Measurements from ENCODE around the gene CARD16. TPM values are rescaled to one million over a fixed set of nuclear protein-coding genes. Genes with fewer than 3 reads are reported as not detected.

Gene CARD16
- total RNA-seq, 1 donor from 2014 or later, result 26.8 TPM

- no peaks in the 10 kb centered on the region for H3K9me3 ChIP-seq
- H3K4me1 ChIP-seq, result peaks cover 18% of the 10 kb centered on the region
- H3K27me3 ChIP-seq, result no peaks in the 10 kb centered on the region
- no peak overlapping the region for H3K27ac ChIP-seq
- intact Hi-C loops (cut with DNase I), result no loop called here
- no peak for TF ChIP-seq POLR2AphosphoS5 (IDR thresholded peaks at IDR 0.05; ENCODE audit: insufficient read depth in 1 of 2, low read depth in 1 of 2)
- H3K36me3 ChIP-seq, result peaks cover 0 to 21% of the 10 kb centered on the region in 2 donors
- H3K4me3 ChIP-seq, result no peak overlapping the region
- DNase-seq (ENCODE audit: extremely low spot score in 2 of 2), result no peak
Observed at GRCh38 chr11:105032495-105032894, 12.6 kb downstream of the CARD16 start.

- H3K27me3 ChIP-seq, result no peaks in the 10 kb centered on the region
- DNase-seq (ENCODE audit: extremely low spot score in 2 of 2), result no peak
- no peak for TF ChIP-seq POLR2AphosphoS5 (IDR thresholded peaks at IDR 0.05; ENCODE audit: insufficient read depth in 1 of 2, low read depth in 1 of 2)
- TF ChIP-seq CTCF (IDR thresholded peaks at IDR 0.05), result no peak
- TF ChIP-seq POLR2A (IDR thresholded peaks at IDR 0.05), result no peak
- H3K4me3 ChIP-seq, result no peak overlapping the region
- no peak overlapping the region for H3K27ac ChIP-seq
- intact Hi-C loops (cut with DNase I), result no loop called here
- peaks cover 0 to 21% of the 10 kb centered on the region in 2 donors for H3K36me3 ChIP-seq
- no peaks in the 10 kb centered on the region for H3K4me1 ChIP-seq
- H3K9me3 ChIP-seq, result no peaks in the 10 kb centered on the region
Observed at GRCh38 chr11:105027678-105028077, 17.5 kb downstream of the CARD16 start.

- Histone ChIP-seq H3K9me3 (no peaks in the 10 kb centered on the region), H3K27ac (no peak overlapping the region), H3K4me3 (no peak overlapping the region), H3K4me1 (no peaks in the 10 kb centered on the region), H3K36me3 (peaks cover 0 to 7% of the 10 kb centered on the region in 2 donors), H3K27me3 (no peaks in the 10 kb centered on the region)
- DNase-seq (ENCODE audit: extremely low spot score in 2 of 2), result no peak
- no peak for TF ChIP-seq CTCF (IDR thresholded peaks at IDR 0.05)
- no peak for TF ChIP-seq POLR2AphosphoS5 (IDR thresholded peaks at IDR 0.05; ENCODE audit: insufficient read depth in 1 of 2, low read depth in 1 of 2)
- no peak for TF ChIP-seq POLR2A (IDR thresholded peaks at IDR 0.05)
- intact Hi-C loops (cut with DNase I), result no loop called here
Observed at GRCh38 chr11:105024394-105024793, 20.7 kb downstream of the CARD16 start.

GRCh38 chr11:105023003-105023402 is 22.1 kb downstream of the CARD16 start, which contains the start of gene CASP5:
TSS of gene CASP5 (minus strand) at chr11:105023168. CDS start at chr11:105023136, 32 bp downstream.
- Histone ChIP-seq H3K4me1 (no peaks in the 10 kb centered on the region), H3K36me3 (no peaks in the 10 kb centered on the region), H3K9me3 (no peaks in the 10 kb centered on the region), H3K4me3 (no peak within 1 kb of the TSS), H3K27ac (no peak within 1 kb of the TSS), H3K27me3 (no peaks in the 10 kb centered on the region)
- no peak for TF ChIP-seq POLR2AphosphoS5 (IDR thresholded peaks at IDR 0.05; ENCODE audit: insufficient read depth in 1 of 2, low read depth in 1 of 2)
- TF ChIP-seq CTCF (IDR thresholded peaks at IDR 0.05), result no peak
- TF ChIP-seq POLR2A (IDR thresholded peaks at IDR 0.05), result no peak
- DNase-seq (ENCODE audit: extremely low spot score in 2 of 2), result no peak
- intact Hi-C loops (cut with DNase I), result no loop called here

- intact Hi-C loops (cut with DNase I), result no loop called here
- H3K9me3 ChIP-seq, result no peaks in the 10 kb centered on the region
- H3K4me1 ChIP-seq, result no peaks in the 10 kb centered on the region
- H3K4me3 ChIP-seq, result no peak overlapping the region
- H3K27ac ChIP-seq, result no peak overlapping the region
- no peak for DNase-seq (ENCODE audit: extremely low spot score in 2 of 2)
- no peaks in the 10 kb centered on the region for H3K27me3 ChIP-seq
- H3K36me3 ChIP-seq, result no peaks in the 10 kb centered on the region
- TF ChIP-seq POLR2A (IDR thresholded peaks at IDR 0.05) (no peak), POLR2AphosphoS5 (IDR thresholded peaks at IDR 0.05; ENCODE audit: insufficient read depth in 1 of 2, low read depth in 1 of 2) (no peak), CTCF (IDR thresholded peaks at IDR 0.05) (no peak)
Observed at GRCh38 chr11:105022527-105022926, 22.6 kb downstream of the CARD16 start.

Measured in vagina (tissue), 2 donors.